RKO (cell line): ENCODE measurements around the gene PCP4L1.
"Not testable (repeated sequence)": the region's sequence is repeated elsewhere in the genome, so short reads cannot be mapped to it uniquely, and the experiment has no call there.

Source experiments
- DNase-seq: peaks from one replicate; pipeline ENCODE4 v3.0.0-alpha.2; 2016; ENCODE audit warnings: low spot score

Gene PCP4L1

GRCh38 chr1:161315841-161316674 is 57.5 kb downstream of the PCP4L1 start:
- not testable (repeated sequence) for DNase-seq

- no peak for DNase-seq
Observed at GRCh38 chr1:161324020-161324419, 65.5 kb downstream of the PCP4L1 start.

- DNase-seq, result peak; percentile 21
Observed at GRCh38 chr1:161330346-161330745, 71.8 kb downstream of the PCP4L1 start.

- no peak for DNase-seq
Observed at GRCh38 chr1:161333166-161333565, 74.6 kb downstream of the PCP4L1 start.
